ENCODE measurements around the gene ODR4. TPM values are rescaled to one million over a fixed set of nuclear protein-coding genes. Genes with fewer than 3 reads are reported as not detected.
"Not testable (repeated sequence)": the region's sequence is repeated elsewhere in the genome, so short reads cannot be mapped to it uniquely, and the experiment has no call there.

The ODR4 gene
- total RNA-seq, 1 donor from 2014 or later: 37.3 TPM

GRCh38 chr1:186421446-186421845, 45.8 kb downstream of the ODR4 start:
- no peak for DNase-seq (ENCODE audit: low read depth)

- no peak for DNase-seq (ENCODE audit: low read depth)
Observed at GRCh38 chr1:186424539-186424938, 48.9 kb downstream of the ODR4 start.

- DNase-seq (ENCODE audit: low read depth): no peak
Observed at GRCh38 chr1:186426118-186426517, 50.5 kb downstream of the ODR4 start.

- DNase-seq (ENCODE audit: low read depth): no peak
Observed at GRCh38 chr1:186429017-186429416, 53.4 kb downstream of the ODR4 start.

- DNase-seq (ENCODE audit: low read depth): peak; percentile 22
Observed at GRCh38 chr1:186435336-186435735, 59.7 kb downstream of the ODR4 start.

- no peak for DNase-seq (ENCODE audit: low read depth)
Observed at GRCh38 chr1:186438567-186438966, 62.9 kb downstream of the ODR4 start.

GRCh38 chr1:186440584-186440983, 64.9 kb downstream of the ODR4 start:
- peak; percentile 78 for DNase-seq (ENCODE audit: low read depth)

- DNase-seq (ENCODE audit: low read depth): peak; percentile 13
Observed at GRCh38 chr1:186442651-186443375, 67.2 kb downstream of the ODR4 start.

- no peak for DNase-seq (ENCODE audit: low read depth)
Observed at GRCh38 chr1:186443638-186444037, 68.0 kb downstream of the ODR4 start.

- no peak for DNase-seq (ENCODE audit: low read depth)
Observed at GRCh38 chr1:186446152-186446551, 70.5 kb downstream of the ODR4 start.

- no peak for DNase-seq (ENCODE audit: low read depth)
Observed at GRCh38 chr1:186454981-186455380, 79.3 kb downstream of the ODR4 start.

GRCh38 chr1:186456729-186457255, 81.2 kb downstream of the ODR4 start:
- no peak for DNase-seq (ENCODE audit: low read depth)

GRCh38 chr1:186459161-186459560, 83.5 kb downstream of the ODR4 start:
- DNase-seq (ENCODE audit: low read depth): not testable (repeated sequence)

- DNase-seq (ENCODE audit: low read depth): no peak
Observed at GRCh38 chr1:186461014-186461413, 85.4 kb downstream of the ODR4 start, which contains the start of gene PDC. Gene PDC, minus strand, starts transcription at chr1:186461114. Its CDS starts 11,655 bp downstream, at chr1:186449459.

GRCh38 chr1:186463511-186463910, 87.9 kb downstream of the ODR4 start:
- no peak for DNase-seq (ENCODE audit: low read depth)

- DNase-seq (ENCODE audit: low read depth): no peak
Observed at GRCh38 chr1:186463926-186464325, 88.3 kb downstream of the ODR4 start.

- DNase-seq (ENCODE audit: low read depth): not testable (repeated sequence)
Observed at GRCh38 chr1:186465491-186465890, 89.9 kb downstream of the ODR4 start.

- DNase-seq (ENCODE audit: low read depth): no peak
Observed at GRCh38 chr1:186465946-186466345, 90.3 kb downstream of the ODR4 start.

Other genes starting within 250 kb of the ODR4 start
- gene PRG4, start 79.6 kb upstream of the ODR4 start, total RNA-seq: not detected in 2 replicates
- gene TPR, start 585 bp upstream of the ODR4 start, total RNA-seq: 50.7 and 106 TPM in 2 replicates
- gene PDC, start 85.3 kb downstream of the ODR4 start, total RNA-seq: not detected in 2 replicates

All from renal cortical epithelial cell (primary cell).